Hepatocyte (in vitro differentiated cells): ENCODE measurements around the gene PIM1. TPM values are rescaled to one million over a fixed set of nuclear protein-coding genes. Genes with fewer than 3 reads are reported as not detected.

Source experiments
- DNase-seq: peaks from one replicate; pipeline ENCODE4 v3.0.0-alpha.2; 2016; ENCODE audit warnings: low spot score
- H2AFZ ChIP-seq: fragments of 200-600 bp; sonication (generic); 2 replicates; pipeline ENCODE4 v1.6.0; 2016; ENCODE audit warnings: antibody characterized with exemption, mild to moderate bottlenecking
- H3K27ac ChIP-seq: fragments of 200-600 bp; sonication (generic); 2 replicates; pipeline ENCODE4 v1.5.1; 2016; ENCODE audit warnings: mild to moderate bottlenecking
- H3K27me3 ChIP-seq: fragments of 200-600 bp; sonication (generic); 2 replicates; pipeline ENCODE4 v1.6.1; 2016
- H3K36me3 ChIP-seq: fragments of 200-600 bp; sonication (generic); replicated peaks from 2 replicates; pipeline ENCODE4 v1.5.1; 2016; ENCODE audit warnings: low read depth; ENCODE audit not compliant: insufficient read depth
- H3K4me1 ChIP-seq: fragments of 200-600 bp; sonication (generic); 2 replicates; pipeline ENCODE4 v1.5.1; 2016; ENCODE audit warnings: mild to moderate bottlenecking, moderate library complexity; ENCODE audit not compliant: insufficient read depth
- H3K4me2 ChIP-seq: fragments of 200-600 bp; sonication (generic); 2 replicates; pipeline ENCODE4 v1.6.0; 2016
- H3K4me3 ChIP-seq: fragments of 200-600 bp; sonication (generic); 2 replicates; pipeline ENCODE4 v1.5.1; 2016; ENCODE audit warnings: mild to moderate bottlenecking
- H3K79me2 ChIP-seq: fragments of 200-600 bp; sonication (generic); 2 replicates; pipeline ENCODE4 v1.6.0; 2017; ENCODE audit warnings: mild to moderate bottlenecking
- H3K9me2 ChIP-seq: fragments of 200-600 bp; sonication (generic); replicated peaks from 2 replicates; pipeline ENCODE4 v1.6.0; 2017; ENCODE audit warnings: mild to moderate bottlenecking; ENCODE audit not compliant: insufficient read depth
- H3K9me3 ChIP-seq: fragments of 200-600 bp; sonication (generic); 2 replicates; pipeline ENCODE4 v1.5.1; 2016; ENCODE audit warnings: low read depth, mild to moderate bottlenecking
- H4K20me1 ChIP-seq: fragments of 200-600 bp; sonication (generic); 2 replicates; pipeline ENCODE4 v1.6.0; 2016; ENCODE audit warnings: mild to moderate bottlenecking; ENCODE audit not compliant: insufficient read depth, poor library complexity, severe bottlenecking
- CTCF ChIP-seq: fragments of 200-600 bp; sonication (generic); IDR thresholded peaks from 2 replicates; pipeline ENCODE4 v1.5.1; 2016; ENCODE audit warnings: antibody characterized with exemption, mild to moderate bottlenecking; ENCODE audit not compliant: poor library complexity
- EZH2 ChIP-seq: fragments of 200-600 bp; sonication (generic); IDR thresholded peaks from 2 replicates; pipeline ENCODE4 v1.6.1; 2016; ENCODE audit warnings: antibody characterized with exemption, mild to moderate bottlenecking, borderline replicate concordance
- EZH2phosphoT487 ChIP-seq: fragments of 200-600 bp; sonication (generic); IDR thresholded peaks from one replicate; pipeline ENCODE4 v1.6.1; 2018; ENCODE audit warnings: antibody characterized with exemption, mild to moderate bottlenecking, low read depth, moderate library complexity; ENCODE audit not compliant: unreplicated experiment, severe bottlenecking
- WGBS: methylation state at CpG from one replicate; pipeline ENCODE4 v1.1.6; 2016; ENCODE audit warnings: low lambda C conversion rate; ENCODE audit errors: missing lambda C conversion rate; 5-methylcytosine and 5-hydroxymethylcytosine counted together
- polyA plus RNA-seq: library from polyadenylated mRNA; unstranded; fragments of >200 nt; fragmentation: Nextera tagmentation; extraction: Ambion mirVana; gene quantifications from 2 replicates; pipeline ENCODE4 v1.2.1, GENCODE V29; 2016
- total RNA-seq: library from RNA; depleted of rRNA; stranded (reverse); fragments of >200 nt; gene quantifications from 2 replicates; pipeline ENCODE4 v1.2.3, GENCODE V29; 2014

The PIM1 gene
- total and polyA plus RNA-seq, 2 experiments from 2014 or later = 71.3 to 99.1 TPM

GRCh38 chr6:37187321-37188022 lies 17.5 kb downstream of the PIM1 start:
- H2AFZ ChIP-seq = no peak overlapping the region
- no peaks in the 10 kb centered on the region for H4K20me1 ChIP-seq
- no peak for TF ChIP-seq EZH2phosphoT487
- TF ChIP-seq CTCF = no peak
- TF ChIP-seq EZH2 = no peak
- no peaks in the 10 kb centered on the region for H3K36me3 ChIP-seq
- no peak overlapping the region for H3K4me2 ChIP-seq
- H3K27me3 ChIP-seq = no peaks in the 10 kb centered on the region
- no peak overlapping the region for H3K27ac ChIP-seq
- H3K9me3 ChIP-seq = no peaks in the 10 kb centered on the region
- H3K4me3 ChIP-seq = no peak overlapping the region
- no peaks in the 10 kb centered on the region for H3K9me2 ChIP-seq
- H3K79me2 ChIP-seq = no peaks in the 10 kb centered on the region
- peaks cover 8% of the 10 kb centered on the region for H3K4me1 ChIP-seq
- WGBS = 78% methylated on average over 7 of the region's 7 CpGs
- no peak for DNase-seq

GRCh38 chr6:37188962-37189510 lies 19.1 kb downstream of the PIM1 start:
- WGBS = 68% methylated on average over 2 of the region's 2 CpGs
- TF ChIP-seq EZH2phosphoT487 (no peak), EZH2 (no peak), CTCF (no peak)
- no peak for DNase-seq
- no peaks in the 10 kb centered on the region for H3K27me3 ChIP-seq
- no peaks in the 10 kb centered on the region for H3K9me3 ChIP-seq
- no peaks in the 10 kb centered on the region for H4K20me1 ChIP-seq
- H3K9me2 ChIP-seq = no peaks in the 10 kb centered on the region
- no peak overlapping the region for H3K27ac ChIP-seq
- peaks cover 8% of the 10 kb centered on the region for H3K4me1 ChIP-seq
- H3K36me3 ChIP-seq = no peaks in the 10 kb centered on the region
- H3K4me3 ChIP-seq = no peak overlapping the region
- no peak overlapping the region for H3K4me2 ChIP-seq
- H3K79me2 ChIP-seq = no peaks in the 10 kb centered on the region
- H2AFZ ChIP-seq = no peak overlapping the region

GRCh38 chr6:37190159-37190535 lies 20.2 kb downstream of the PIM1 start:
- no peak overlapping the region for H3K27ac ChIP-seq
- DNase-seq = no peak
- WGBS = 86% methylated on average over 1 of the region's 1 CpG
- H3K4me2 ChIP-seq = no peak overlapping the region
- H3K27me3 ChIP-seq = no peaks in the 10 kb centered on the region
- no peaks in the 10 kb centered on the region for H3K9me2 ChIP-seq
- no peaks in the 10 kb centered on the region for H3K36me3 ChIP-seq
- no peak overlapping the region for H2AFZ ChIP-seq
- no peaks in the 10 kb centered on the region for H3K79me2 ChIP-seq
- no peak overlapping the region for H3K4me3 ChIP-seq
- no peaks in the 10 kb centered on the region for H4K20me1 ChIP-seq
- no peaks in the 10 kb centered on the region for H3K9me3 ChIP-seq
- TF ChIP-seq CTCF = no peak
- TF ChIP-seq EZH2 = no peak
- TF ChIP-seq EZH2phosphoT487 = no peak
- peaks cover 8% of the 10 kb centered on the region for H3K4me1 ChIP-seq
